Transverse colon (tissue), 4 donors: ENCODE results near the gene LGALS7. TPM values are rescaled to one million over a fixed set of nuclear protein-coding genes. Genes with fewer than 3 reads are reported as not detected.
"Not testable (repeated sequence)": the region's sequence is repeated elsewhere in the genome, so short reads cannot be mapped to it uniquely, and the experiment has no call there.

Experiments
- DNase-seq: peaks from one replicate; pipeline ENCODE4 v3.0.0-alpha.2; 2019
- H3K27ac ChIP-seq, 4 donors: fragments of 200-600 bp; sonication (generic); 2 replicates each; pipeline ENCODE4 v1.5.1; 2016 to 2018; ENCODE audit warnings: inconsistent platforms in 4 of 4
- H3K27me3 ChIP-seq: fragments of 200-600 bp; sonication (generic); 2 replicates; pipeline ENCODE4 v1.5.1; 2017; ENCODE audit warnings: inconsistent platforms
- H3K36me3 ChIP-seq, 4 donors: fragments of 200-600 bp; sonication (generic); 2 replicates each; pipeline ENCODE4 v1.5.1; 2017 to 2019; ENCODE audit warnings: inconsistent platforms in 4 of 4
- H3K4me1 ChIP-seq, 4 donors: fragments of 200-600 bp; sonication (generic); 2 replicates each; pipeline ENCODE4 v1.5.1; 2017 to 2020; ENCODE audit warnings: inconsistent platforms in 4 of 4
- H3K4me3 ChIP-seq, 4 donors: fragments of 200-600 bp; sonication (generic); 1 replicate in 1 of 4; 2 replicates in 3 of 4; pipeline versions ENCODE4 v1.5.1 to v1.6.1; 2017 to 2019; ENCODE audit warnings: inconsistent platforms in 4 of 4
- H3K9me3 ChIP-seq, 2 donors: fragments of 200-600 bp; sonication (generic); 2 replicates each; pipeline ENCODE4 v1.5.1; 2017 to 2019; ENCODE audit warnings: inconsistent platforms in 2 of 2
- EP300 ChIP-seq: sonication (generic); formaldehyde crosslinking; IDR thresholded peaks from one replicate; pipeline ENCODE4 v1.6.1; 2017; ENCODE audit warnings: antibody characterized with exemption, low read depth
- POLR2A ChIP-seq: fragments of 450-650 bp; IDR thresholded peaks from one replicate; pipeline ENCODE4 v1.6.1; 2016; ENCODE audit warnings: antibody characterized with exemption, mild to moderate bottlenecking, moderate library complexity
- POLR2AphosphoS5 ChIP-seq, 3 donors: sonication (generic); formaldehyde crosslinking; IDR thresholded peaks; one replicate each; pipeline ENCODE4 v1.6.1; 2016; ENCODE audit warnings: antibody characterized with exemption in 3 of 3
- WGBS, 2 donors: methylation state at CpG; one replicate each; pipeline ENCODE4 v1.1.5; 2018; ENCODE audit warnings: low coverage in 1 of 2; 5-methylcytosine and 5-hydroxymethylcytosine counted together
- in situ Hi-C, 4 donors: fragments of 200-750 bp; cut with MboI; loops; one replicate each; pipeline versions ENCODE4 v1.15.0 to v1.15.1; 2017; ENCODE audit warnings: low sequenced_read_pairs in 3 of 4, low pct_ligation_motif_present in 1 of 4, low pct_unique_long_range_greater_than_20kb in 1 of 4
- intact Hi-C: fragments of 100-400 bp; cut with DNase I; formaldehyde crosslinking; loops from one replicate; pipeline ENCODE4 v1.15.1; 2023; ENCODE audit warnings: low total_unique reads
- total RNA-seq, 4 donors: library from RNA; depleted of rRNA; stranded (reverse); fragments of >200 nt; gene quantifications; one replicate each; pipeline ENCODE4 v1.1.0, GENCODE V29; 2016
- TF ChIP-seq, protein P1 (sequence below), 5 experiments: fragments of 200-600 bp in 3 of 5; fragments of 450-650 bp in 2 of 5; sonication (generic) in 3 of 5; IDR thresholded peaks; 1 replicate in 2 of 5; 2 replicates in 3 of 5; pipeline ENCODE4 v1.5.1; 2016 to 2017; ENCODE audit warnings: antibody characterized with exemption in 5 of 5, inconsistent platforms in 3 of 5, mild to moderate bottlenecking in 2 of 5, moderate library complexity in 1 of 5

LGALS7 gene
- total RNA-seq, 4 donors from 2014 or later, result not detected

DNA sequence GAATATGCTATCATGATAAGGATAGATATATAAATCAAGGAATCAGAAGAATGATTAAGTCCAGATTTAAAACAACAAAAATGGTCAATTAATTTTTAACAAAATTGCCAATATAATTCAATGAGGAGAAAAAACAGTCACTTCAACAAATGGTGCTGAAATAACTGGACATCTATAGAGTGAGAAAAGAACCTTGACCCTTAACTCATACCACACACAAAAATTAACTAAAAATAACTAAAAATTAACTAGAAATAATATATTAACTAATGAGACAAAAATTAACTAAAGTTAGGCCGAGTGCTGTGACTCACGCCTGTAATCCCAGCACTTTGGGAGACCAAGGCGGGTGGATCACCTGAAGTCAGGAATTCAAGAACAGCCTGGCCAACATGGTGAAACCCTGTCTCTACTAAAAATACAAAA lies 9.5 kb downstream of the LGALS7 start:
- intact Hi-C loops, result no loop called here
- Histone ChIP-seq H3K27me3 (no peaks in the 10 kb centered on the region), H3K27ac (no peak overlapping the region), H3K36me3 (no peaks in the 10 kb centered on the region), H3K9me3 (no peaks in the 10 kb centered on the region), H3K4me1 (peaks cover 0 to 3% (median 0%) of the 10 kb centered on the region in 4 donors), H3K4me3 (no peak overlapping the region)
- TF ChIP-seq POLR2AphosphoS5 (IDR thresholded peaks at IDR 0.05), result no peak
- no peak for TF ChIP-seq POLR2A
- no peak for TF ChIP-seq EP300
- TF ChIP-seq, protein P1, sequence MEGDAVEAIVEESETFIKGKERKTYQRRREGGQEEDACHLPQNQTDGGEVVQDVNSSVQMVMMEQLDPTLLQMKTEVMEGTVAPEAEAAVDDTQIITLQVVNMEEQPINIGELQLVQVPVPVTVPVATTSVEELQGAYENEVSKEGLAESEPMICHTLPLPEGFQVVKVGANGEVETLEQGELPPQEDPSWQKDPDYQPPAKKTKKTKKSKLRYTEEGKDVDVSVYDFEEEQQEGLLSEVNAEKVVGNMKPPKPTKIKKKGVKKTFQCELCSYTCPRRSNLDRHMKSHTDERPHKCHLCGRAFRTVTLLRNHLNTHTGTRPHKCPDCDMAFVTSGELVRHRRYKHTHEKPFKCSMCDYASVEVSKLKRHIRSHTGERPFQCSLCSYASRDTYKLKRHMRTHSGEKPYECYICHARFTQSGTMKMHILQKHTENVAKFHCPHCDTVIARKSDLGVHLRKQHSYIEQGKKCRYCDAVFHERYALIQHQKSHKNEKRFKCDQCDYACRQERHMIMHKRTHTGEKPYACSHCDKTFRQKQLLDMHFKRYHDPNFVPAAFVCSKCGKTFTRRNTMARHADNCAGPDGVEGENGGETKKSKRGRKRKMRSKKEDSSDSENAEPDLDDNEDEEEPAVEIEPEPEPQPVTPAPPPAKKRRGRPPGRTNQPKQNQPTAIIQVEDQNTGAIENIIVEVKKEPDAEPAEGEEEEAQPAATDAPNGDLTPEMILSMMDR (IDR thresholded peaks at IDR 0.05), result no peak
- in situ Hi-C loops, result no loop called here
- no peak for DNase-seq
- 84 to 94% methylated on average over 3 of the region's 3 CpGs for WGBS, 2 donors

DNA sequence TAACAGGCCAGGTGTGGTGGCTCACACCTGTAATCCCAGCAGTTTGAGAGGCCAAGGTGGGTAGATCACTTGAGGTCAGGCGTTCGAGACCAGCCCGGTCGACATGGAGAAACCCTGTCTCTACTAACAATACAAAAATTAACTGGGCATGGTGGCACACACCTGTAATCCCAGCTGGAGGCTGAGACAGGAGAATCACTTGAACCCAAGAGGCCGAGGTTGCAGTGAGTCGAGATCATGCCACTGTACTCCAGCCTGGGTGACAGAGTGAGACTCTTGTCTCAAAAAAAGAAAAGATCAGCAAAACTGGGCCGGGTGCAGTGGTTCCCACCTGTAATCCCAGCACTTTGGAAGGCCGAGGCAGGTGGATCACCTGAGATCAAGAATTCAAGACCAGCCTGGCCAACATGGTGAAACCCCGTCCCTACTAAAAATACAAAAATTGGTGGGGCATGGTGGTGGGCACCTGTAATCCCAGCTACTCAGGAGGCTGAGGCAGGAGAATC lies 11.4 kb downstream of the LGALS7 start:
- 95% methylated on average over 9 of the region's 9 CpGs; no CpG with 5 or more reads in 1 of the 2 donors for WGBS, 2 donors
- H3K27me3 ChIP-seq, H3K9me3 ChIP-seq, H3K4me3 ChIP-seq, intact Hi-C loops, DNase-seq, H3K4me1 ChIP-seq, H3K27ac ChIP-seq, H3K36me3 ChIP-seq, in situ Hi-C loops: not testable (repeated sequence)

DNA sequence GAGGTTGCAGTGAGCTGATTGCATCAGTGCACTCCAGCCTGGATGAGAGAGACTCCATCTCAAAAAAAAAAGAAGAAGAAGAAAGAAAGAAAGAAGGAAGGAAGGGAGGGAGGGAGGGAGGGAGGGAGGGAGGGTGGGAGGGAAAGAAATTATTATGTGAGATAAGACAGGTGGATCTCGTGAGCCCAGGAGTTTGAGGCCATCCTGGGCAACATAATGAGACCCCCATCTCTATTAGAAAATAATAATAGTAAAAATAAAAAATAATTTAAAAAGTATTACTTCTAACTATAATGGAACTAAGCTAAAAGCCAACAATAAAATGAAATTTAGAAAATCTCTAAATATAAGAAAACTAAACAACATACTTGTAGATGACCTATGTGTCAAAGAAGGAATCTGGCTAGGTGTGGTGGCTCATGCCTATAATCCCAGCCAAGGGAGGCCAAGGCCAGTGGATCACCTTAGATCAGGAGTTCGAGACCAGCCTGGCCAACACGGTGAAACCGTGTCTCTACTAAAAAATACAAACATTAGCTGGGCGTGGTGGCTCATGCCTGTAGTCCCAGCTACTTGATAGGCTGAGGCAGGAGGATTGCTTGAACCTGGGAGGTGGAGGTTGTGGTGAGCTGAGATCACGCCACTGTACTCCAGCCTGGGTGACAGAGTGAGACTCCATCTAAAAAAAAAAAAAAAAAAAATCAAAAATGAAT lies 12.4 kb downstream of the LGALS7 start:
- H3K36me3 ChIP-seq, H3K4me1 ChIP-seq, H3K27me3 ChIP-seq, H3K27ac ChIP-seq, intact Hi-C loops, in situ Hi-C loops, DNase-seq, H3K9me3 ChIP-seq, H3K4me3 ChIP-seq: not testable (repeated sequence)
- 39 to 75% methylated on average over 5 to 6 of the region's 6 CpGs for WGBS, 2 donors

DNA sequence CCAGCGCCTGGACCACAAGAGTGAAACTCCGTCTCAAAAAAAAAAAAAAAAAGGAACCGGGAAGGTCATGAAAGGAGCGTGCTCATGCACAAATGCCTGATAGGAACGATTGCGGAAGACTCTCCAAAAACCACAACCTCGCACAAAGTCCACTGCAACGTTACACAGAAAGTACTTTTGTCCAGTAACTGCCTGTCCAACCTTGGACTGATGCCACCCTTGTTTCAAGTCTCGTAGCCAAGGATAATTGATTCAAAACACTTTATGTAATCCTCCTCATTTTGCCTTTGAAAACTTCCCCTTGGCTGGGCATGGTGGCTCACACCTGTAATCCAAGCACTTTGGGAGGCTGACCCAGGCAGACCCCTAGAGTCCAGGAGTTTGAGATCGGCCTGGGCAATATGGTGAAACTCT lies 13.7 kb downstream of the LGALS7 start:
- WGBS, 2 donors, result 42% methylated on average over 10 of the region's 10 CpGs; no CpG with 5 or more reads in 1 of the 2 donors
- Histone ChIP-seq H3K9me3 (no peaks in the 10 kb centered on the region), H3K36me3 (no peaks in the 10 kb centered on the region), H3K4me3 (no peak overlapping the region), H3K27ac (peak overlapping the region; percentile 60 to 76 (median 66)), H3K4me1 (peaks cover 0 to 3% (median 0%) of the 10 kb centered on the region in 4 donors), H3K27me3 (no peaks in the 10 kb centered on the region)
- DNase-seq, result peak; percentile 76
- TF ChIP-seq, protein P1 (IDR thresholded peaks at IDR 0.05), result no peak
- TF ChIP-seq EP300 (peak; percentile 46), POLR2AphosphoS5 (IDR thresholded peaks at IDR 0.05) (peak in 2 of 3 donors; percentile 27 to 55), POLR2A (no peak)
- in situ Hi-C loops, result no loop called here
- intact Hi-C loops, result no loop called here

DNA sequence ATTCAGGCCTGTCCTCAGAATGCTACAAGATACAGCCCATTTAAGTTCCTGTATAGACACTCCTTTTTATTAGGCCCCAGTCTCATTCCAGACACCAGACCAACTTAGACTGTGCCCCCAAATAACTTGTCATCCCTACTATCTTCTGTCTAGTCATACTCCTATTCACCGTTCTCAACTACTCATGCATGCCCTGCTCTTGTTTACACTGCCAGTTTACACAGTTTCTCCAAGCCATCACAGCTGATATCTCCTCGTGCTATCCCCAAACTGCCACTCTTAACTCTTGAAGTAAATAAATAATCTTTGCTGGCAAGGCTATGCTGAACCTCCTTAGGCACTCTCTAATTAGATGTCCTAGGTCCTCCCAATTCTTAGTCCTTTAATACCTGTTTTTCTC lies 19.1 kb downstream of the LGALS7 start:
- intact Hi-C loops, H3K9me3 ChIP-seq, in situ Hi-C loops, H3K27me3 ChIP-seq, H3K36me3 ChIP-seq, H3K4me1 ChIP-seq, H3K4me3 ChIP-seq, DNase-seq, H3K27ac ChIP-seq: not testable (repeated sequence)
- WGBS, 2 donors, result 47% methylated on average over 2 of the region's 2 CpGs; no CpG with 5 or more reads in 1 of the 2 donors

DNA sequence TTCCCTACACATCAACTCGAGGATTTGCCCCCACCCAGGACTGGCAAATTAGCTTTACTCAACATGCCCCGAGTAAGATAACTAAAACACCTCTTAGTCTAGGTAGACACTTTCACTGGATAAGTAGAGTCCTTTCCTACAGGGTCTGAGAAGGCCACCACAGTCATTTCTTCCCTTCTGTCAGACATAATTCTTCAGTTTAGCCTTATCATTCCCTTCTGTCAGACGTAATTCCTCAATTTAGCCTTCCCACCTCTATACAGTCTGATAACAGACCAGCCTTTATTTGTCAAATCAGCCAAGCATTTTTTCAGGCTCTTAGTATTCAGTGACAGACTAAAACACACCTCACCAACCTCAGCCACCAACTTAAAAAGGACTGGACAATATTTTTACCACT lies 19.5 kb downstream of the LGALS7 start:
- DNase-seq, H3K9me3 ChIP-seq, H3K36me3 ChIP-seq, H3K27ac ChIP-seq, in situ Hi-C loops, H3K27me3 ChIP-seq, H3K4me3 ChIP-seq, H3K4me1 ChIP-seq, intact Hi-C loops: not testable (repeated sequence)
- 73 to 74% methylated on average over 3 of the region's 3 CpGs for WGBS, 2 donors
